Measurements from ENCODE around the gene TCF7L2.

The TCF7L2 gene

DNA sequence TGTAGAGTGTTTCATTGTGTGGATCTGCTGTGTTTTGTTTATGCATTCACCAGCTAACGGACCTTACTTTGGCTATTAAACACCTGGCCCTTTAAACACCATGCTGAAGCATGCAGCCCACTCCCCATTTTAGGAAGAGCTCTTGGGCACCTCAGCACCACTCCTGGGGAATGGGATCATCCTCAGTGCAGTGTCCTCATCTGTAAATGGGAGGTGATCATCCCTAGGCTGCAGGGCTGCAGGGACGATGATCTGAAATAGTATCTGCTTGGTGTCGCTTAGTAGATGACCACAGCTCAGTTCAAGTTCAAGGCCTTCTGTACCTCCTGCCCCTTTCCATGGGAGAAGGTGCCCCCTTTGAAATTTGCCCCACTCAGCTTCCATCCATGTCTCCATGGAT lies 229.9 kb downstream of the TCF7L2 start:
- Histone ChIP-seq H2AFZ (ENCODE audit: insufficient read depth, low read length, poor library complexity) (no peak overlapping the region), H3K79me1 (ENCODE audit: low read length) (peaks cover 6% of the 10 kb centered on the region), H3K4me2 (ENCODE audit: low read length) (no peak overlapping the region), H3K79me2 (ENCODE audit: control insufficient read depth, insufficient read depth, low read length, poor library complexity) (peaks cover 2% of the 10 kb centered on the region), H2AK5ac (ENCODE audit: low read length) (no peak overlapping the region), H3K36me3 (ENCODE audit: control insufficient read depth in 1 of 2, insufficient read depth in 2 of 2, low read length in 2 of 2) (no peaks in the 10 kb centered on the region), H2BK12ac (ENCODE audit: low read length) (no peak overlapping the region), H2BK5ac (ENCODE audit: low read depth, low read length, poor library complexity) (no peak overlapping the region), H3K9ac (ENCODE audit: low read length) (no peak overlapping the region), H3K4me3 (ENCODE audit: low read depth, low read length) (no peak overlapping the region), H3K4me1 (ENCODE audit: control insufficient read depth in 1 of 2, insufficient read depth in 2 of 2, low read length in 2 of 2) (peaks cover 11 to 17% of the 10 kb centered on the region in 2 experiments), H4K8ac (ENCODE audit: low read depth, low read length) (no peak overlapping the region), H3K18ac (ENCODE audit: low read length) (no peak overlapping the region), H4K91ac (ENCODE audit: low read depth, low read length) (no peak overlapping the region), H3K14ac (ENCODE audit: low read length) (no peak overlapping the region), H4K12ac (ENCODE audit: low read depth, low read length) (no peak overlapping the region), H3K4ac (ENCODE audit: low read depth, low read length) (no peak overlapping the region), H3K27me3 (ENCODE audit: insufficient read depth, low read length) (no peaks in the 10 kb centered on the region), H3K23ac (ENCODE audit: low read length) (no peak overlapping the region), H2BK120ac (ENCODE audit: insufficient read depth, low read length, poor library complexity) (no peak overlapping the region), H3K27ac (ENCODE audit: low read depth, low read length) (no peak overlapping the region), H3K9me3 (ENCODE audit: insufficient read depth, low read depth, low read length) (no peaks in the 10 kb centered on the region)
- DNase-seq, result no peak
- WGBS (ENCODE audit: extremely low coverage, insufficient coverage, insufficient read length), result no CpG with 5 or more reads among the region's 3 CpGs

GRCh38 chr10:113180401-113181154 lies 230.5 kb downstream of the TCF7L2 start:
- no peak overlapping the region for H3K4me2 ChIP-seq (ENCODE audit: low read length)
- DNase-seq, result no peak
- H3K36me3 ChIP-seq (ENCODE audit: control insufficient read depth in 1 of 2, insufficient read depth in 2 of 2, low read length in 2 of 2), result no peaks in the 10 kb centered on the region
- H2BK5ac ChIP-seq (ENCODE audit: low read depth, low read length, poor library complexity), result no peak overlapping the region
- no peak overlapping the region for H2BK120ac ChIP-seq (ENCODE audit: insufficient read depth, low read length, poor library complexity)
- no peak overlapping the region for H4K91ac ChIP-seq (ENCODE audit: low read depth, low read length)
- no peak overlapping the region for H3K27ac ChIP-seq (ENCODE audit: low read depth, low read length)
- H3K23ac ChIP-seq (ENCODE audit: low read length), result no peak overlapping the region
- H4K8ac ChIP-seq (ENCODE audit: low read depth, low read length), result no peak overlapping the region
- H3K79me2 ChIP-seq (ENCODE audit: control insufficient read depth, insufficient read depth, low read length, poor library complexity), result peaks cover 2% of the 10 kb centered on the region
- WGBS (ENCODE audit: extremely low coverage, insufficient coverage, insufficient read length), result no CpG with 5 or more reads among the region's 10 CpGs
- H3K18ac ChIP-seq (ENCODE audit: low read length), result no peak overlapping the region
- no peak overlapping the region for H3K9ac ChIP-seq (ENCODE audit: low read length)
- H3K14ac ChIP-seq (ENCODE audit: low read length), result no peak overlapping the region
- H3K79me1 ChIP-seq (ENCODE audit: low read length), result peaks cover 6% of the 10 kb centered on the region
- peaks cover 11 to 17% of the 10 kb centered on the region in 2 experiments for H3K4me1 ChIP-seq (ENCODE audit: control insufficient read depth in 1 of 2, insufficient read depth in 2 of 2, low read length in 2 of 2)
- no peak overlapping the region for H2AFZ ChIP-seq (ENCODE audit: insufficient read depth, low read length, poor library complexity)
- H3K9me3 ChIP-seq (ENCODE audit: insufficient read depth, low read depth, low read length), result no peaks in the 10 kb centered on the region
- no peak overlapping the region for H2AK5ac ChIP-seq (ENCODE audit: low read length)
- H4K12ac ChIP-seq (ENCODE audit: low read depth, low read length), result no peak overlapping the region
- H3K4me3 ChIP-seq (ENCODE audit: low read depth, low read length), result no peak overlapping the region
- no peaks in the 10 kb centered on the region for H3K27me3 ChIP-seq (ENCODE audit: insufficient read depth, low read length)
- no peak overlapping the region for H2BK12ac ChIP-seq (ENCODE audit: low read length)
- H3K4ac ChIP-seq (ENCODE audit: low read depth, low read length), result no peak overlapping the region

- Histone ChIP-seq H4K91ac (ENCODE audit: low read depth, low read length) (no peak overlapping the region), H3K18ac (ENCODE audit: low read length) (no peak overlapping the region), H3K9ac (ENCODE audit: low read length) (no peak overlapping the region), H4K8ac (ENCODE audit: low read depth, low read length) (no peak overlapping the region), H3K9me3 (ENCODE audit: insufficient read depth, low read depth, low read length) (no peaks in the 10 kb centered on the region), H3K27me3 (ENCODE audit: insufficient read depth, low read length) (no peaks in the 10 kb centered on the region), H2BK120ac (ENCODE audit: insufficient read depth, low read length, poor library complexity) (no peak overlapping the region), H3K27ac (ENCODE audit: low read depth, low read length) (no peak overlapping the region), H2BK12ac (ENCODE audit: low read length) (no peak overlapping the region), H3K23ac (ENCODE audit: low read length) (no peak overlapping the region), H2AK5ac (ENCODE audit: low read length) (no peak overlapping the region), H3K36me3 (ENCODE audit: control insufficient read depth in 1 of 2, insufficient read depth in 2 of 2, low read length in 2 of 2) (no peaks in the 10 kb centered on the region), H3K14ac (ENCODE audit: low read length) (no peak overlapping the region), H2BK5ac (ENCODE audit: low read depth, low read length, poor library complexity) (no peak overlapping the region), H3K4ac (ENCODE audit: low read depth, low read length) (no peak overlapping the region), H3K79me2 (ENCODE audit: control insufficient read depth, insufficient read depth, low read length, poor library complexity) (peaks cover 2% of the 10 kb centered on the region), H3K4me3 (ENCODE audit: low read depth, low read length) (no peak overlapping the region), H4K12ac (ENCODE audit: low read depth, low read length) (no peak overlapping the region), H2AFZ (ENCODE audit: insufficient read depth, low read length, poor library complexity) (no peak overlapping the region), H3K4me1 (ENCODE audit: control insufficient read depth in 1 of 2, insufficient read depth in 2 of 2, low read length in 2 of 2) (peaks cover 8 to 11% of the 10 kb centered on the region in 2 experiments), H3K79me1 (ENCODE audit: low read length) (peaks cover 6% of the 10 kb centered on the region), H3K4me2 (ENCODE audit: low read length) (no peak overlapping the region)
- no peak for DNase-seq
- WGBS (ENCODE audit: extremely low coverage, insufficient coverage, insufficient read length), result no CpG with 5 or more reads among the region's 3 CpGs
Observed at GRCh38 chr10:113182154-113182553, 232.1 kb downstream of the TCF7L2 start.

DNA sequence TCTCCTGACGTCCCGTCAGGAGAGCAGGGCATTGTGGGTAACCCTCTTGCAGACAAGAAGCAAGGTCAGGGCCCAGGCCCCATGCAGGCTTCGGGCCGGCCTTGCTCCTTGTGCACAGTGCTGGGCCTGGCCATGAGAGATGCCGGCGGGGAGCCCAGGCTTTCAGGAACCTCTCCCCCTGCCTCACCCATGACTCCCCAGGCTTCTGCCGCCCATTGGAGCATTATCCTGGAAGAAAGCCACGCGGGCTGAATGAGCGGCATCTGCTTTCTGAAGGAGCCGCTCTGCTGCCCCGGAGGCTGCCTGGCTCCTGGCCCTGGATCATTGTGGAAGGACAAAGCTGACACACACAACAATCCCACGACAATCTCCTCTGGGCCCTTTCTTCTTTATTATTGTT lies 233.5 kb downstream of the TCF7L2 start:
- no peak overlapping the region for H3K14ac ChIP-seq (ENCODE audit: low read length)
- no peak overlapping the region for H4K12ac ChIP-seq (ENCODE audit: low read depth, low read length)
- H2AK5ac ChIP-seq (ENCODE audit: low read length), result no peak overlapping the region
- H3K79me2 ChIP-seq (ENCODE audit: control insufficient read depth, insufficient read depth, low read length, poor library complexity), result no peaks in the 10 kb centered on the region
- H4K91ac ChIP-seq (ENCODE audit: low read depth, low read length), result no peak overlapping the region
- no peak overlapping the region for H4K8ac ChIP-seq (ENCODE audit: low read depth, low read length)
- no peak overlapping the region for H2BK120ac ChIP-seq (ENCODE audit: insufficient read depth, low read length, poor library complexity)
- no peak overlapping the region for H3K18ac ChIP-seq (ENCODE audit: low read length)
- H3K4me2 ChIP-seq (ENCODE audit: low read length), result no peak overlapping the region
- no peak for DNase-seq
- H3K36me3 ChIP-seq (ENCODE audit: control insufficient read depth in 1 of 2, insufficient read depth in 2 of 2, low read length in 2 of 2), result no peaks in the 10 kb centered on the region
- no peak overlapping the region for H3K23ac ChIP-seq (ENCODE audit: low read length)
- H3K4ac ChIP-seq (ENCODE audit: low read depth, low read length), result no peak overlapping the region
- H3K79me1 ChIP-seq (ENCODE audit: low read length), result peaks cover 2% of the 10 kb centered on the region
- WGBS (ENCODE audit: extremely low coverage, insufficient coverage, insufficient read length), result no CpG with 5 or more reads among the region's 13 CpGs
- H3K9me3 ChIP-seq (ENCODE audit: insufficient read depth, low read depth, low read length), result no peaks in the 10 kb centered on the region
- H2BK5ac ChIP-seq (ENCODE audit: low read depth, low read length, poor library complexity), result no peak overlapping the region
- H2AFZ ChIP-seq (ENCODE audit: insufficient read depth, low read length, poor library complexity), result no peak overlapping the region
- H3K4me3 ChIP-seq (ENCODE audit: low read depth, low read length), result no peak overlapping the region
- no peaks in the 10 kb centered on the region for H3K27me3 ChIP-seq (ENCODE audit: insufficient read depth, low read length)
- peaks cover 8% of the 10 kb centered on the region in 2 experiments for H3K4me1 ChIP-seq (ENCODE audit: control insufficient read depth in 1 of 2, insufficient read depth in 2 of 2, low read length in 2 of 2)
- H3K9ac ChIP-seq (ENCODE audit: low read length), result no peak overlapping the region
- no peak overlapping the region for H3K27ac ChIP-seq (ENCODE audit: low read depth, low read length)
- no peak overlapping the region for H2BK12ac ChIP-seq (ENCODE audit: low read length)
